ENCODE data around the gene AP1G2. TPM values are rescaled to one million over a fixed set of nuclear protein-coding genes. Genes with fewer than 3 reads are reported as not detected.
A peak's percentile ranks its signal among the peaks of the same experiment; 100 is the strongest.

The AP1G2 gene
- total RNA-seq, 2 experiments from 2014 or later, result 205 to 216 TPM

DNA sequence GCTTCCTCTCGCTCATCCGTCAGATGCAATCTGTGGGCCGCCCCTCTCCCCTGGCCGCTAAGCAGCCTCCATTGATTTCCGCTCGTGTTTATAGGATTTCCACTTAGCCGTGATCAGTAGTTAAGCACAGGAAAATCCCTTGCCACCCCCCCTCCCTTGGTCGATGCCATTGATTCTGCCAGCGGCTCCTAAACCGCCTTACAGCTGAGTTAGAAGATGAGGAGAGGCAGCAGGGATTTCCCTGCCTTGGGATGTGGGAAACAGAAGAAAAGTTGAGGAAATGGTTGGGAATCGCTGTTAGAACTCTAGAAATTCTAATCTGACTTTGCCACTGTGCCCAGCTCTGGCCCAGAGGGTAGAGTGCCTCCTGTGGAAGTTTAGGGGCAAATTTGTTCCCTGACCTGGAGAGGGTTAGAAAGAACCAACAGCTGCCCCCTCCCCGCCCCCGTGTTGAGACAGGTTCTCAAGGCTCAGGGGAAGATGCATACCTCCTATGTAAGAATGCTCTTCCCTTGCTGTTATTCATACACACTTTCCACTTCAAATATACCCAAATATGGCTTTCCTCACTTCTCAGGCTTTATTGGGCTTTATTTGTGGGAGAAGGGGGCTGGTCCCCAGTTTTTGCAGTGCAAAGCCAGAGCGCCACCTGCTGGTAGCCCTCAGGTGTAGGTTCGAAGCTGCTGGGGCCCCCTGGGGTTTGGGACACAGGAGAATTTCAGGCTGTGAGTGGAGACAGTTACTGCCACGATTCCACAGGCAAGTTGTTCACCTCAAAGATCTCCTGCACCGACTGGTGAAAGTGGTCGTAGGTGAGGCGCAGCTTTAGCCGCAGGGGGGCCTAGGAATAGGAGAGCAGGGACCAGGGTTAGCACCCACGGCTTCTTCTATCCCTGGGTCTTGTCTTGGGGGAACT, 8.3 kb downstream of the AP1G2 start:
- peak; percentile 79 for DNase-seq
- Mint-ChIP-seq H3K4me1 (ENCODE audit: low read depth) (peaks cover 45% of the 10 kb centered on the region), H3K4me3 (no peak overlapping the region), H3K27me3 (ENCODE audit: low read depth) (no peaks in the 10 kb centered on the region), H3K36me3 (ENCODE audit: low read depth) (peaks cover 27% of the 10 kb centered on the region), H3K27ac (no peak overlapping the region), H3K9me3 (no peaks in the 10 kb centered on the region)
- intact Hi-C loops (cut with micrococcal nuclease), result loop anchor here (1.0 to 10.0 kb wide), 2 partner anchors 231 to 716 kb away; partner anchors contain the start of gene RABGGTA
- CTCF ChIA-PET, result interaction anchor here (0.6 to 11.2 kb wide), 23 partner anchors 9 to 605 kb away, joined by 3 to 209 read pairs (median 4); partner anchors contain the start of genes AP1G2 and PABPN1

DNA sequence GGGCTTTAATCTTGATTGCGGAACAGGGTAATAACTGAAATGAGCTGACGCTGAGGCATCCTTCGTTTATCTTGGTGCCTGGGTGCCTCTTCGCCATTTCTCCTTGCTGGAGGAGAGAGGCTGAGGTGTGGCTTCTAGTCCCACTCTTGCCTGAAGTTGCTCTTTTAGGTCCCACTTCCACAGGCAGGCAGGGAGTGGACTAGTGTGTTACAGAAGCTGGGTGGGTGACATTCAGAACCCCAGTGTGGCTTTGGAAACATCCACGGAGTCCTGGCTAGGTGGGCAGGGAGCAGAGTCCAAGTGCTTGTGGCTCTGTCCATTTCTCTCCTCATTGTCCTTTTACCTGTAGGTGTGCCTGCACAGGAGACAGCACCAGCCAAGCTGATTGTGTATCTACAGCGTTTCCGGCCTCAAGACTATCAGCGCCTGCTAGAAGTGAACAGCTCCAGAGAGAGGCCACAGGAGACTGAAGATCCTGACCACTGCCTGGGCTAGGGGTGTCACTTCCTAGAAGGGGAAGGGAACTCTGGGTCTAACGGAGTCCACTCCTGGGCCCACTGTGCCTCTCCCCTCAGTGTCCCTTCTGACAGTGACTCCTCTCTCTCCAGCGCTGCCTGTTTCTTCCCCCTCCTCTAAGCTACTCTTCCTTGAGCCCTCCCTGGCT, 9.1 kb downstream of the AP1G2 start:
- Mint-ChIP-seq H3K4me3 (no peak overlapping the region), H3K36me3 (ENCODE audit: low read depth) (peaks cover 24% of the 10 kb centered on the region), H3K4me1 (ENCODE audit: low read depth) (peaks cover 45% of the 10 kb centered on the region), H3K27ac (peak overlapping the region; percentile 4), H3K9me3 (no peaks in the 10 kb centered on the region), H3K27me3 (ENCODE audit: low read depth) (no peaks in the 10 kb centered on the region)
- no peak for DNase-seq
- intact Hi-C loops (cut with micrococcal nuclease), result loop anchor here (1.0 to 10.0 kb wide), 2 partner anchors 230 to 716 kb away; partner anchors contain the start of gene RABGGTA
- CTCF ChIA-PET, result interaction anchor here (0.6 to 11.2 kb wide), 13 partner anchors 9 to 437 kb away, joined by 3 to 209 read pairs (median 6); partner anchors contain the start of genes AP1G2 and PABPN1

GRCh38 chr14:23557946-23558345, 9.6 kb downstream of the AP1G2 start:
- H3K27me3 Mint-ChIP-seq (ENCODE audit: low read depth), result no peaks in the 10 kb centered on the region
- H3K36me3 Mint-ChIP-seq (ENCODE audit: low read depth), result peaks cover 21% of the 10 kb centered on the region
- CTCF ChIA-PET, result interaction anchor here (0.6 to 11.2 kb wide), 11 partner anchors 9 to 437 kb away, joined by 3 to 209 read pairs (median 19); partner anchors contain the start of genes AP1G2 and PABPN1
- no peaks in the 10 kb centered on the region for H3K9me3 Mint-ChIP-seq
- DNase-seq, result no peak
- intact Hi-C loops (cut with micrococcal nuclease), result loop anchor here (10.0 kb wide), 1 partner anchor 717 kb away; the partner anchor contains the start of gene RABGGTA
- peaks cover 43% of the 10 kb centered on the region for H3K4me1 Mint-ChIP-seq (ENCODE audit: low read depth)
- peak overlapping the region; percentile 51 for H3K4me3 Mint-ChIP-seq
- H3K27ac Mint-ChIP-seq, result peak overlapping the region; percentile 4

DNA sequence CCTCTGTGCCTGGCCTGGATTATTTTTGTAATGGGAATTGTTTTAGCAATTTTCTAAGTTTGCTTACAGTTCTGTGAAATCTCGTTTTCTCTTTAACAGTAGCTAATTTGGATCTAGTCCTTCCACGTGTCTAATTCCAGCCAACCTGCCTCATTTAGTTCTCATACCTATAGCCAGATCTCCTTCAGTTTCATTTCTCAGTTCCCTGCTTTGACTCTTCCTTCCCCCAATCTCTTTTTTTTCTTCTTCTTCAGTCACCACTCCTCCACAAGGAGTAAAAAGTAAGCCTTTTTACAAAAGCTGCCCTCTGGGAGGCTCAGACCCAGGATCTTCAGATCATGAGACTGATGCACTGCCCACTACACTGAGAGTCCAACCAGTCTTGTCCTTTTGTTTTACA, 10.1 kb downstream of the AP1G2 start:
- peak overlapping the region; percentile 71 for H3K27ac Mint-ChIP-seq
- CTCF ChIA-PET, result interaction anchor here (0.9 to 11.2 kb wide), 9 partner anchors 8 to 236 kb away, joined by 3 to 209 read pairs (median 19); partner anchors contain the start of genes AP1G2 and PABPN1
- no peak for DNase-seq
- H3K27me3 Mint-ChIP-seq (ENCODE audit: low read depth), result no peaks in the 10 kb centered on the region
- peaks cover 18% of the 10 kb centered on the region for H3K36me3 Mint-ChIP-seq (ENCODE audit: low read depth)
- intact Hi-C loops (cut with micrococcal nuclease), result loop anchor here (10.0 kb wide), 1 partner anchor 717 kb away; the partner anchor contains the start of gene RABGGTA
- H3K9me3 Mint-ChIP-seq, result no peaks in the 10 kb centered on the region
- H3K4me1 Mint-ChIP-seq (ENCODE audit: low read depth), result peaks cover 41% of the 10 kb centered on the region
- H3K4me3 Mint-ChIP-seq, result peak overlapping the region; percentile 51

- intact Hi-C loops (cut with micrococcal nuclease), result loop anchor here (1.0 to 10.0 kb wide), 5 partner anchors 10 to 718 kb away; partner anchors contain the start of genes AP1G2, NGDN, PABPN1 and RABGGTA
- Mint-ChIP-seq H3K4me1 (ENCODE audit: low read depth) (peaks cover 42% of the 10 kb centered on the region), H3K4me3 (peak overlapping the region; percentile 95), H3K36me3 (ENCODE audit: low read depth) (peaks cover 17% of the 10 kb centered on the region), H3K9me3 (no peaks in the 10 kb centered on the region), H3K27ac (peak overlapping the region; percentile 94), H3K27me3 (ENCODE audit: low read depth) (no peaks in the 10 kb centered on the region)
- DNase-seq, result no peak
- CTCF ChIA-PET, result interaction anchor here (0.9 to 11.2 kb wide), 5 partner anchors 9 to 235 kb away, joined by 3 to 209 read pairs (median 4); partner anchors contain the start of genes AP1G2 and PABPN1
Measured at GRCh38 chr14:23556700-23557440, 10.7 kb downstream of the AP1G2 start.

DNA sequence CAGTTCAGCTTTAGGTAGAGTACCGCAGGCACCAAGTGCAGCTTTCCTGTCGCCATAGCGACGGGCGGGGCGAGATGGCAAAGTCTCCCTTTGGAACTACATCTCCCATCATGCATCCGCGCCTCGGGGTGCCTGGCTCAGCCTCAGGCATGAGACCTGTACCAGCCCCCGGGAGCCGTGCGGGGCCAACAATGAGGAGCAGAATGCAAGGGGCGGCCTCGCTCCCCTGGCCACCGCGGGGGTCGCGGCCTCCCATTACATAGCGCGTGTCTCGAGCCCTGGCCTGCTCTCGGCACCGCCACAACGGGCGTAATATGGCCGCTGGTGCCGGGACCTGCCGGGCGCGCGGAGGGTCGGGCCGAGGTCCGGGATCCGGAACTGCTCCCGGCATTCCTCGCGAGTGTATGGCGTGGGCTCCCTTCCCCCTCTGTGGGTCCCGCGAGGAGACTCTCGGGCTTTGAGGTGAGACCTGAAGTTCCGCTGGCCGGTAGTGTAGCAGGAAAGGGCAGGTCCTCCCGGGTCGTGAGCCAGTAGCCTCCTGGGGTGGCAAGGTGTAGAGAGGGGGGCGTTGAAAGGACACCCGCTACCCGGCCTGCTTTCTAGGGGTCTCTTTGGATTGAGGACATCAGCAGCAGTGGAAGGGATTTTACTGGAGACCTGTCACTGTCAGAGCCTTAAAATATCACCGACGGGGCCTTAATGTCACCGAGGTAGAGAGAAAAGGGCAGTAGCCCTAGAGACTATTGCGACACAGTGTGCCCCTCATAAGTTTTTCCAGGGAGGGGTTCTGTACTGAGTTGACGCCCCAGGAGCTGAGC, 11.5 kb downstream of the AP1G2 start, which contains the start of gene THTPA:
Gene THTPA, plus strand, starts transcription at position 390 of the 818 bp plus-strand sequence. CDS start 487 bp downstream, outside the sequence.
- CTCF ChIA-PET, result interaction anchor here (0.6 to 11.2 kb wide), 6 partner anchors 10 to 78 kb away, joined by 3 to 209 read pairs (median 4); partner anchors contain the start of genes AP1G2 and JPH4
- H3K4me3 Mint-ChIP-seq, result peak within 1 kb of the TSS; percentile 95
- peaks cover 38% of the 10 kb centered on the region for H3K4me1 Mint-ChIP-seq (ENCODE audit: low read depth)
- H3K9me3 Mint-ChIP-seq, result no peaks in the 10 kb centered on the region
- H3K27ac Mint-ChIP-seq, result peak within 1 kb of the TSS; percentile 94
- peak; percentile 96 for DNase-seq
- intact Hi-C loops (cut with micrococcal nuclease), result loop anchor here (1.0 to 10.0 kb wide), 5 partner anchors 11 to 719 kb away; partner anchors contain the start of genes AP1G2, NGDN, PABPN1 and RABGGTA
- no peaks in the 10 kb centered on the region for H3K27me3 Mint-ChIP-seq (ENCODE audit: low read depth)
- H3K36me3 Mint-ChIP-seq (ENCODE audit: low read depth), result peaks cover 13% of the 10 kb centered on the region

- Mint-ChIP-seq H3K9me3 (no peaks in the 10 kb centered on the region), H3K36me3 (ENCODE audit: low read depth) (peaks cover 10% of the 10 kb centered on the region), H3K27ac (peak overlapping the region; percentile 94), H3K4me1 (ENCODE audit: low read depth) (peaks cover 38% of the 10 kb centered on the region), H3K4me3 (peak overlapping the region; percentile 95), H3K27me3 (ENCODE audit: low read depth) (no peaks in the 10 kb centered on the region)
- CTCF ChIA-PET, result interaction anchor here (0.6 to 11.2 kb wide), 4 partner anchors 13 to 77 kb away, joined by 3 to 209 read pairs (median 4); partner anchors contain the start of gene JPH4
- DNase-seq, result no peak
- intact Hi-C loops (cut with micrococcal nuclease), result loop anchor here (10.0 kb wide), 1 partner anchor 719 kb away; the partner anchor contains the start of gene RABGGTA
Measured at GRCh38 chr14:23555533-23555881, 12.1 kb downstream of the AP1G2 start.

DNA sequence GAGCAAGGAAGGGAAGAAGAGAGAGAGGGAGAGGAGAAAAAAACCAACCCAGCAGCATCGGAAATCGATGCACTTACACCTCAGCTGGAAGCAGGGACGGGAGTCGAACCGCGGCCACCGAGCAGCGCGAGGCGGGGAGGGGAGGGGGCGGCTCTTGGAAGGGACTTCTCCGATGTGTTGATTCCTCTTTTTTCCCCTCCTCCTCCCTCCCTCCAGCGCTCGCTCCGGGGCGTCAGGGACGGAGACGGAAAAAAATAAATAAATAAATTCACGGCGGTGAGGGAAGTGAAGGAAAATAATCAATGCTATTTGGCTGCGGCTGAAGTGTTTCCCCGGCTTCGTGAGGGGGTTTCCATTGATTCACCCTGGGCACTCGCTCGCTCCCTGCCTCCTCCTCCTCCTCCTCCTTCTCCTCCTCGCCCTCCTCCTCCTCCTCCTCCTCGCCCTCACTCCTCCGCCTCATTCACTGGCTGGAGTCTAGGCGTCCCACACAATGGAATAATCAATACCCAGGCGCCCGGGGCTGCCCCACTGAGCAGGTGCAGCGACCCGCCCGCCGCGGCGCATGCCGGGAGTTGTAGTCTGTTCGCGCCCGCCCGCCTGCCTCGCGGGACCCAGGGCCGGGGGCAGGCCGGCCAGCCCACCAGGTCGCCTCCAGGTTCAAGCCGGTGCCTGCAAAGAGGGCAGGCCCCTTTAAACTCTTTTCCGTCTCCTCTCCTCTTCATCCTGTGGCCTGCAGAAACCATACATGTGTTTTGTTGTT, 16.1 kb downstream of the AP1G2 start, which contains the start of gene ZFHX2:
Gene ZFHX2, minus strand, starts transcription at position 500 of the 763 bp plus-strand sequence. CDS start 16,440 bp downstream, outside the sequence.
- CTCF ChIA-PET, result interaction anchor here (0.7 to 1.5 kb wide), 5 partner anchors 9 to 81 kb away, joined by 3 to 6 read pairs (median 3); no protein-coding TSS in a partner anchor
- Mint-ChIP-seq H3K27ac (peak within 1 kb of the TSS; percentile 80), H3K27me3 (ENCODE audit: low read depth) (no peaks in the 10 kb centered on the region), H3K9me3 (no peaks in the 10 kb centered on the region), H3K36me3 (ENCODE audit: low read depth) (no peaks in the 10 kb centered on the region), H3K4me3 (no peak within 1 kb of the TSS), H3K4me1 (ENCODE audit: low read depth) (peaks cover 8% of the 10 kb centered on the region)
- intact Hi-C loops (cut with micrococcal nuclease), result loop anchor here (1.0 to 10.0 kb wide), 5 partner anchors 16 to 723 kb away; partner anchors contain the start of genes ACIN1, AP1G2, C14orf119 and NGDN
- DNase-seq, result peak; percentile 85

- Mint-ChIP-seq H3K36me3 (ENCODE audit: low read depth) (no peaks in the 10 kb centered on the region), H3K4me3 (no peak overlapping the region), H3K9me3 (no peaks in the 10 kb centered on the region), H3K27me3 (ENCODE audit: low read depth) (no peaks in the 10 kb centered on the region), H3K4me1 (ENCODE audit: low read depth) (peaks cover 7% of the 10 kb centered on the region), H3K27ac (no peak overlapping the region)
- CTCF ChIA-PET, result interaction anchor here (1.5 kb wide), 1 partner anchor 12 kb away, joined by 4 read pairs; no protein-coding TSS in a partner anchor
- intact Hi-C loops (cut with micrococcal nuclease), result loop anchor here (1.0 to 10.0 kb wide), 5 partner anchors 16 to 724 kb away; partner anchors contain the start of genes ACIN1, AP1G2, C14orf119 and NGDN
- no peak for DNase-seq
Measured at GRCh38 chr14:23550812-23551265, 16.8 kb downstream of the AP1G2 start.

Measured in activated naive CD4-positive, alpha-beta T cell treated with anti-CD3 and anti-CD28 coated beads for 36 hours (primary cell).